A549 (cell line): Measurements from ENCODE around the gene ARPC2.

ENCODE experiments used
- CHD2 ChIP-seq: fragments of 150-350 bp; IDR thresholded peaks from 2 replicates; pipeline ENCODE4 v1.6.1; 2014; ENCODE audit warnings: low read length; ENCODE audit not compliant: partially characterized antibody
- CTCF ChIP-seq: fragments of >200 bp; sonication (Bioruptor Twin); formaldehyde crosslinking; IDR thresholded peaks from 3 replicates; pipeline ENCODE4 v1.5.1; 2016
- EHMT2 ChIP-seq: fragments of 200-600 bp; sonication (generic); IDR thresholded peaks from 2 replicates; pipeline ENCODE4 v1.6.1; 2016; ENCODE audit warnings: antibody characterized with exemption, low read depth, mild to moderate bottlenecking, moderate library complexity
- JUN ChIP-seq, 2 experiments: fragments of >200 bp; sonication (Bioruptor Twin); formaldehyde crosslinking; IDR thresholded peaks; 2 replicates in 1 of 2; 3 replicates in 1 of 2; pipeline ENCODE4 v1.6.1; 2016 to 2017
- PHF8 ChIP-seq: fragments of 200-600 bp; sonication (generic); IDR thresholded peaks from 2 replicates; pipeline ENCODE4 v1.6.1; 2016; ENCODE audit warnings: low read depth, mild to moderate bottlenecking, antibody characterized with exemption, moderate library complexity, borderline replicate concordance
- POLR2A ChIP-seq: IDR thresholded peaks from 2 replicates; pipeline ENCODE4 v1.6.1; 2012; ENCODE audit warnings: mild to moderate bottlenecking, low read length
- RAD21 ChIP-seq, 2 experiments: fragments of >200 bp in 1 of 2; sonication (Bioruptor Twin) in 1 of 2; formaldehyde crosslinking in 1 of 2; IDR thresholded peaks in 1 of 2; conservative IDR thresholded peaks in 1 of 2; 2 replicates in 1 of 2; 3 replicates in 1 of 2; pipeline ENCODE4 v1.6.1; 2012 to 2018; ENCODE audit warnings: inconsistent platforms in 1 of 2

GRCh38 chr2:218296847-218297246 lies 79.9 kb downstream of the ARPC2 start:
- TF ChIP-seq PHF8 (no peak), EHMT2 (no peak), RAD21 (conservative IDR thresholded peaks at IDR 0.05 in 1 of 2, IDR thresholded peaks at IDR 0.05 in 1 of 2) (no peak), CTCF (no peak), CHD2 (no peak), POLR2A (no peak), JUN (IDR thresholded peaks at IDR 0.05) (no peak)
